GM12872 (cell line): ENCODE measurements around the gene TYW1B.

Experiments used
- TF ChIP-seq, protein P1 (sequence below): IDR thresholded peaks from 3 replicates; pipeline ENCODE4 v1.5.1; 2011; ENCODE audit warnings: low read depth, mild to moderate bottlenecking, low read length, moderate library complexity; ENCODE audit not compliant: insufficient read depth

The TYW1B gene

DNA sequence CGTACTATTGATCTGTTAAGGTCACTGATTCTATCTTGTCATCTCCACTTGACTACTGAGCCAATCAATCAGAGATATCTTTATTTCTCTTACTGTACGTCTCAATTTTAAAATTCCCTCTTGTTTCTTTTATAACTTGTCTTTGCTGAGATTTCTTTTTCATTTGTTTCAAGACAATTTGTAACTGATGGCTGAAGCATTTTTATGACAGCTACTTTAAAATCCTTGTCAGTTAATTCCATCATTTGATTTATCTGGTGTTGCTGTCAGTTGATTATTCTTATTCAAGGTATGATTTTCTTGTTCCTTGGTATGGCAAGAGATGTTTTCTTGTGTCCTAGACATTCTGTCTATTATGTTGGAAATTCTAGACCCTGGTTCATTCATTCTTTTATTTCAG is 76.6 kb downstream of the TYW1B start:
- TF ChIP-seq, protein P1, sequence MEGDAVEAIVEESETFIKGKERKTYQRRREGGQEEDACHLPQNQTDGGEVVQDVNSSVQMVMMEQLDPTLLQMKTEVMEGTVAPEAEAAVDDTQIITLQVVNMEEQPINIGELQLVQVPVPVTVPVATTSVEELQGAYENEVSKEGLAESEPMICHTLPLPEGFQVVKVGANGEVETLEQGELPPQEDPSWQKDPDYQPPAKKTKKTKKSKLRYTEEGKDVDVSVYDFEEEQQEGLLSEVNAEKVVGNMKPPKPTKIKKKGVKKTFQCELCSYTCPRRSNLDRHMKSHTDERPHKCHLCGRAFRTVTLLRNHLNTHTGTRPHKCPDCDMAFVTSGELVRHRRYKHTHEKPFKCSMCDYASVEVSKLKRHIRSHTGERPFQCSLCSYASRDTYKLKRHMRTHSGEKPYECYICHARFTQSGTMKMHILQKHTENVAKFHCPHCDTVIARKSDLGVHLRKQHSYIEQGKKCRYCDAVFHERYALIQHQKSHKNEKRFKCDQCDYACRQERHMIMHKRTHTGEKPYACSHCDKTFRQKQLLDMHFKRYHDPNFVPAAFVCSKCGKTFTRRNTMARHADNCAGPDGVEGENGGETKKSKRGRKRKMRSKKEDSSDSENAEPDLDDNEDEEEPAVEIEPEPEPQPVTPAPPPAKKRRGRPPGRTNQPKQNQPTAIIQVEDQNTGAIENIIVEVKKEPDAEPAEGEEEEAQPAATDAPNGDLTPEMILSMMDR = no peak

DNA sequence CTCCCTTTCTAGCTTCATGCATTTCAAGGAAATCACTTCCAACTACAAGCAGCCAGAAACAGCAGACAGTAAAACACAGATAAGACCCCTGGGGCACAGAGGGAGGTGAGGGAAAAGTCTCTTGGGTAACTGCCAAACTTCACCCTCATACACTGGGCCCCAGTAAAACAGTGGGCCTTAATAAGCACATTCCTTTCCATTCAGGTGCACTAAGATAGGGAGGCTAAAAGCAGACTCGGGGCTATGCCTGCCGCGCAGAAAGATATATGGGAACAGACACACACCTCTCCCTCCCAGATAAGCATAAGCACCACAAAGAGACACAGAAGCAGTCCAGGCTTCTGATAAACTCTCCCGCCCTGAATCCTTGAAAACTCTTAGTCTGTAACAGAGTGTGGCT is 117.0 kb downstream of the TYW1B start:
- TF ChIP-seq, protein P1 = no peak

DNA sequence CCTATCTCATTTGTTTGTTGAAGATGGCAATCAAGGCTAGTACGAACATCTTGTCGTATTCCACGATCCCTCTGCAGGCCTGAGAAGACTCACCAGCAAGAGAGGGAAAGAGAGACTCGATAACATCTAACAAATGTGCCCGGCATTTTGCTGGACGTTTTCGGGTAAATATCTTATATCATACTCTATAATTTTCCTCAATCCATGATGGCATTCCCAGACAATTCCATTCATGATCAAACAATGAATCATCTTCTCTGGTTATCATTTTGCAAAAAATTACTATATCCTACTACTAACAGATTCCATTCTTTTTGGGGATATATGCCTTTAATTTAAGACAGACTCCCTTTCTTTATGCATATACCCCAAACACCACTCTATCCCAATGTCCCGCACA is 118.1 kb downstream of the TYW1B start:
- TF ChIP-seq, protein P1 = no peak

DNA sequence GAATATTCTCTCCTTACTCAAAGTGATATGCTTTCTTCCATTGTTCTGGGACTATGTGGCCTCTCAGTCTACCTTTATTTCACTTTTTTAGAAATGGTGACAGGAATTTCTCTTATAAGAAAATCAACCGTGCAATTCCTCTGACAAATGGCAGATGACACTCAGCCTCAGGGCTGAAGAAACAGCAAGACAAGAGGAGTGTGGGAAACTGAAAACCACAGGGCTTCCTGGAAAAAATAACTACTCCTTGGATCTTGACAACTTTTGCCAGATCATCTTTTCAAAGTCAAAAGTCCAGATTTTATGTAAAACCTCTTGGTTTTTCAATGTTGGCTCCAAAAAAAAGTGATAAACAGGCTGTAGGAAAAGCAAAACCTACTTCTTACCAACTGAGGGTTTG is 121.5 kb downstream of the TYW1B start:
- TF ChIP-seq, protein P1 = no peak

DNA sequence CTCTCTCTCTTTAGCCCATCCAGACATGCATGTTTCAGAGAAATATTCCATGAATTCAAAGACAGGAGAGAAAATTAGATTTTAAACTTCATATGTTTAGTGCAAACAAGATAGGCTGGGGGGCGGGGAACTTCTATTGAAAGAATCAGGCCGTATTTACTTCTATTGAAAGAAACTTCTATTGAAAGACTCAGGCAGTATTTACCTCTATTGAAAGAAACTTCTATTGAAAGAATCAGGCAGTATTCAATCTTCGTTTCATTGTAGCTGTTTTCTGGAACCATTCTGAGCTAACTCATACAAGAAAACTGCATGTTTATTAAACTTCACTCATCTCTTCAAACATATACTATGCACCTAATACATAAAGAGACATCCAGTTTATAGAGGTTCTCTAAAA is 123.1 kb downstream of the TYW1B start:
- TF ChIP-seq, protein P1 = no peak

DNA sequence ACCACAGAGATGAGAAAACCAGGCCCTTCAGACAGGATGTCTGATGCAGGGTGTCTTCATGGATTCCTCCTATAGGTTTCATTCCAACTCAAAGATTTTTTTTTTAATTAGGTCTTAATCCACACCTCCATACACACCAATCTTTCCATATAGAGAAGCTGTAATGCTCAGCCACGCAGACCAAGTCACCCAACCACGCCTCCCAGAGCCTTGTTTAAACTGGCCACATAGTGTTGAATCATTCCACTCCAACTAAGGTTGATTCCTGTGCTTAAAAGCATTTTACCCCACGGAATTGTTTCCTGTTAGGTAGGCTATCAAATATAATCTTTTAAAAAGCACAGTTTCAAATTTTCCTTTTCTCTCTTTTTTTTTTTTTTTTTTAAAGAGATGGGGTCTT is 153.6 kb downstream of the TYW1B start:
- TF ChIP-seq, protein P1 = no peak

DNA sequence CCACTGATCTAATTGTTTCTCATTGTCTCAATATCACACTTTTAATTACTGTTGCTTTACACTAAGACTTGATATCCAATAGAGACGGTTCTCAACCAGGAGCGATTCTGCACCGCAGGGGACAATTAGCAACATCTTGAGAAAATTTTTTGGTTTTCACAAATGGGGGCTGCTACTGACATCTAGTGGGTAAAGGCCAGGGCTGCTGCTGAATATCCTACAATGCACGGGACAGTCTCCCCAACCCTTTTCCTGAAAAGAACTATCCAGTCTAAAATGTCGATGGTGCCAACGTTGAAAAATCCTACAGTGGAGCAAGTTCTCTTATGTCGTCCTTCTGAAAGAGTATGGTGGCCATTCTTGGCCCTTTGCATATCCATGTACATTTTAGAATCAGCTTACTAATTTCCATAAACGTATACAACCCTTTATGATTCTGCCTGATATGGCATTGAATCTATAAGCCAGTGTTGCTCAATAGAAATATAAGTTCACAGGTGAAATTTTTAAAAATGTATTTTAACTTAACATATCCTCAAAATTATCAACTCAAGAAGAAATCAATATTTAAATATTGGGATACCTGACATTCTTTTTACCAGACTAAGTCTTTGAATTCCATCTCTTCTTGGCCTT is 192.6 kb downstream of the TYW1B start:
- TF ChIP-seq, protein P1 = peak; percentile 19; the same call in 1 of the 3 replicates
